ENCODE data around the gene MRTFA. TPM values are rescaled to one million over a fixed set of nuclear protein-coding genes. Genes with fewer than 3 reads are reported as not detected.

Gene MRTFA
- total RNA-seq, 1 experiment from 2014 or later: 52.7 TPM

GRCh38 chr22:40406063-40406890 lies 230.2 kb downstream of the MRTFA start:
- POLR2A ChIA-PET: interaction anchor here (1.1 kb wide), 1 partner anchor 14 kb away, joined by 4 read pairs; no protein-coding TSS in a partner anchor
- Mint-ChIP-seq H3K27ac (ENCODE audit: low read depth, unreplicated experiment) (no peak overlapping the region), H3K36me3 (ENCODE audit: insufficient read depth, unreplicated experiment) (peaks cover 67% of the 10 kb centered on the region), H3K27me3 (ENCODE audit: insufficient read depth, unreplicated experiment) (no peaks in the 10 kb centered on the region), H3K4me3 (ENCODE audit: unreplicated experiment) (no peak overlapping the region), H3K9me3 (ENCODE audit: unreplicated experiment) (no peaks in the 10 kb centered on the region), H3K4me1 (ENCODE audit: insufficient read depth, unreplicated experiment) (peaks cover 7% of the 10 kb centered on the region)
- intact Hi-C loops (cut with micrococcal nuclease): no loop called here
- BruUV-seq (replicated peaks): no TSS peak
- TF ChIP-seq CTCF (IDR thresholded peaks at IDR 0.05; ENCODE audit: unreplicated experiment): no peak
- no peak for DNase-seq (ENCODE audit: unreplicated experiment)
- CTCF ChIA-PET: interaction anchor here (0.6 to 1.0 kb wide), 3 partner anchors 11 to 951 kb away, joined by 3 to 4 read pairs (median 3); no protein-coding TSS in a partner anchor

GRCh38 chr22:40405178-40406062 lies 231.1 kb downstream of the MRTFA start:
- peaks cover 63% of the 10 kb centered on the region for H3K36me3 Mint-ChIP-seq (ENCODE audit: insufficient read depth, unreplicated experiment)
- no peak overlapping the region for H3K27ac Mint-ChIP-seq (ENCODE audit: low read depth, unreplicated experiment)
- no peak for TF ChIP-seq CTCF (IDR thresholded peaks at IDR 0.05; ENCODE audit: unreplicated experiment)
- DNase-seq (ENCODE audit: unreplicated experiment): no peak
- H3K4me3 Mint-ChIP-seq (ENCODE audit: unreplicated experiment): no peak overlapping the region
- ChIA-PET CTCF (interaction anchor here (0.6 to 1.0 kb wide), 2 partner anchors 12 to 876 kb away, joined by 3 to 4 read pairs; no protein-coding TSS in a partner anchor), POLR2A (interaction anchor here (0.8 kb wide), 1 partner anchor 10 kb away, joined by 3 read pairs; no protein-coding TSS in a partner anchor)
- H3K4me1 Mint-ChIP-seq (ENCODE audit: insufficient read depth, unreplicated experiment): peaks cover 6% of the 10 kb centered on the region
- intact Hi-C loops (cut with micrococcal nuclease): no loop called here
- no peaks in the 10 kb centered on the region for H3K9me3 Mint-ChIP-seq (ENCODE audit: unreplicated experiment)
- H3K27me3 Mint-ChIP-seq (ENCODE audit: insufficient read depth, unreplicated experiment): no peaks in the 10 kb centered on the region
- no TSS peak for BruUV-seq (replicated peaks)

- no peak overlapping the region for H3K4me3 Mint-ChIP-seq (ENCODE audit: unreplicated experiment)
- H3K4me1 Mint-ChIP-seq (ENCODE audit: insufficient read depth, unreplicated experiment): no peaks in the 10 kb centered on the region
- H3K9me3 Mint-ChIP-seq (ENCODE audit: unreplicated experiment): no peaks in the 10 kb centered on the region
- peaks cover 61% of the 10 kb centered on the region for H3K36me3 Mint-ChIP-seq (ENCODE audit: insufficient read depth, unreplicated experiment)
- intact Hi-C loops (cut with micrococcal nuclease): no loop called here
- ChIA-PET CTCF (interaction anchor here (0.6 to 1.2 kb wide), 2 partner anchors 20 to 268 kb away, joined by 3 read pairs; no protein-coding TSS in a partner anchor), POLR2A (interaction anchor here (0.6 to 0.8 kb wide), 2 partner anchors 11 to 33 kb away, joined by 3 read pairs; no protein-coding TSS in a partner anchor)
- no peak for TF ChIP-seq CTCF (IDR thresholded peaks at IDR 0.05; ENCODE audit: unreplicated experiment)
- BruUV-seq (replicated peaks): no TSS peak
- H3K27me3 Mint-ChIP-seq (ENCODE audit: insufficient read depth, unreplicated experiment): no peaks in the 10 kb centered on the region
- H3K27ac Mint-ChIP-seq (ENCODE audit: low read depth, unreplicated experiment): no peak overlapping the region
- no peak for DNase-seq (ENCODE audit: unreplicated experiment)
Measured at GRCh38 chr22:40404251-40405177, 232.0 kb downstream of the MRTFA start.
